GM23338 (cell line): ENCODE results near the gene SHISA8. TPM values are rescaled to one million over a fixed set of nuclear protein-coding genes. Genes with fewer than 3 reads are reported as not detected.

Source experiments
- ATAC-seq: fragments of 200-7000 bp; cut with Tn5 transposase; 3 replicates; pipeline ENCODE4 v1.9.1; 2020
- DNase-seq: peaks from one replicate; pipeline ENCODE4 v3.0.0-alpha.2; 2015; ENCODE audit warnings: low spot score
- H2AFZ ChIP-seq: fragments of 200-600 bp; sonication (generic); 2 replicates; pipeline ENCODE4 v1.8.0; 2016; ENCODE audit warnings: antibody characterized with exemption, mild to moderate bottlenecking, moderate library complexity
- H3F3A ChIP-seq: fragments of 200-600 bp; sonication (generic); replicated peaks from 2 replicates; pipeline ENCODE4 v1.8.0; 2017; ENCODE audit warnings: antibody characterized with exemption, mixed run types, low read depth
- H3K27ac ChIP-seq: fragments of 200-600 bp; sonication (generic); 2 replicates; pipeline ENCODE4 v1.6.1; 2016; ENCODE audit warnings: low read depth
- H3K27me3 ChIP-seq: fragments of 200-600 bp; sonication (generic); 2 replicates; pipeline ENCODE4 v1.8.0; 2016; ENCODE audit warnings: mild to moderate bottlenecking, mixed run types, moderate library complexity; ENCODE audit not compliant: insufficient read depth
- H3K36me3 ChIP-seq: fragments of 200-600 bp; sonication (generic); 2 replicates; pipeline ENCODE4 v1.8.0; 2016; ENCODE audit warnings: mild to moderate bottlenecking; ENCODE audit not compliant: insufficient read depth
- H3K4me1 ChIP-seq: fragments of 200-600 bp; sonication (generic); 2 replicates; pipeline ENCODE4 v1.8.0; 2016; ENCODE audit warnings: mild to moderate bottlenecking, moderate library complexity; ENCODE audit not compliant: insufficient read depth
- H3K4me2 ChIP-seq: fragments of 200-600 bp; sonication (generic); 2 replicates; pipeline ENCODE4 v1.7.1; 2017; ENCODE audit warnings: mixed run types
- H3K4me3 ChIP-seq: fragments of 200-600 bp; sonication (generic); 2 replicates; pipeline ENCODE4 v1.6.1; 2016; ENCODE audit warnings: mixed run types
- H3K79me2 ChIP-seq: fragments of 200-600 bp; sonication (generic); replicated peaks from 2 replicates; pipeline ENCODE4 v1.8.0; 2017; ENCODE audit warnings: mild to moderate bottlenecking; ENCODE audit not compliant: insufficient read depth
- H3K9me2 ChIP-seq: fragments of 200-600 bp; sonication (generic); 2 replicates; pipeline ENCODE4 v1.8.0; 2017; ENCODE audit not compliant: insufficient read depth
- H4K20me1 ChIP-seq: fragments of 200-600 bp; sonication (generic); replicated peaks from 2 replicates; pipeline ENCODE4 v1.8.0; 2017; ENCODE audit warnings: mild to moderate bottlenecking; ENCODE audit not compliant: insufficient read depth
- H3K27ac Mint-ChIP-seq: 2 replicates; pipeline ENCODE4 v1.8.0; 2020; ENCODE audit warnings: inconsistent platforms, mild to moderate bottlenecking, moderate library complexity, mixed read lengths
- H3K27me3 Mint-ChIP-seq: 3 replicates; pipeline ENCODE4 v1.8.0; 2022; ENCODE audit warnings: low read depth, mild to moderate bottlenecking, moderate library complexity, mixed read lengths, inconsistent platforms; ENCODE audit not compliant: insufficient read depth, poor library complexity
- H3K36me3 Mint-ChIP-seq: 3 replicates; pipeline ENCODE4 v1.8.0; 2021; ENCODE audit warnings: low read depth, mild to moderate bottlenecking, inconsistent platforms, moderate library complexity, mixed read lengths
- H3K4me1 Mint-ChIP-seq: 3 replicates; pipeline ENCODE4 v1.8.0; 2020; ENCODE audit warnings: mild to moderate bottlenecking, inconsistent platforms, mixed read lengths
- H3K4me3 Mint-ChIP-seq: 3 replicates; pipeline ENCODE4 v1.8.0; 2021; ENCODE audit warnings: moderate library complexity, mild to moderate bottlenecking, inconsistent platforms, mixed read lengths
- H3K9me3 Mint-ChIP-seq: 3 replicates; pipeline ENCODE4 v1.8.0; 2020; ENCODE audit warnings: moderate library complexity, mild to moderate bottlenecking, inconsistent platforms, mixed read lengths
- CREB1 ChIP-seq: fragments of 250-450 bp; sonication (Bioruptor Pico); IDR thresholded peaks from 2 replicates; pipeline ENCODE4 v1.5.0; 2020; ENCODE audit warnings: low read depth, mild to moderate bottlenecking, moderate library complexity
- EZH2 ChIP-seq: fragments of 200-600 bp; sonication (generic); IDR thresholded peaks from one replicate; pipeline ENCODE4 v1.8.0; 2017; ENCODE audit warnings: antibody characterized with exemption, mild to moderate bottlenecking, low read depth; ENCODE audit not compliant: unreplicated experiment
- EZH2phosphoT487 ChIP-seq: fragments of 200-600 bp; sonication (generic); IDR thresholded peaks from one replicate; pipeline ENCODE4 v1.8.1; 2018; ENCODE audit warnings: antibody characterized with exemption; ENCODE audit not compliant: unreplicated experiment
- JUNB ChIP-seq: IDR thresholded peaks from one replicate; pipeline ENCODE4 v1.6.1; 2016; ENCODE audit warnings: antibody characterized with exemption; ENCODE audit not compliant: unreplicated experiment
- NANOG ChIP-seq: IDR thresholded peaks from 2 replicates; pipeline ENCODE4 v1.6.1; 2016; ENCODE audit warnings: antibody characterized with exemption, borderline replicate concordance
- STAT1 ChIP-seq: IDR thresholded peaks from one replicate; pipeline ENCODE4 v1.6.1; 2016; ENCODE audit warnings: antibody characterized with exemption; ENCODE audit not compliant: unreplicated experiment
- ZNF114 ChIP-seq: fragments of 250-450 bp; sonication (Bioruptor Pico); IDR thresholded peaks from 2 replicates; pipeline ENCODE4 v1.5.0; 2020; ENCODE audit warnings: mild to moderate bottlenecking, moderate library complexity
- ZNF331 ChIP-seq: fragments of 250-450 bp; sonication (Bioruptor Pico); IDR thresholded peaks from 2 replicates; pipeline ENCODE4 v1.5.0; 2020; ENCODE audit warnings: low read depth, mild to moderate bottlenecking, moderate library complexity
- polyA plus RNA-seq: library from polyadenylated mRNA; unstranded; fragments of >200 nt; fragmentation: Nextera tagmentation; extraction: Ambion mirVana; gene quantifications from 2 replicates; pipeline ENCODE4 v1.2.1, GENCODE V29; 2016
- total RNA-seq: library from RNA; depleted of rRNA; stranded (reverse); fragments of >200 nt; shearing (Covaris generic); gene quantifications from 2 replicates; pipeline ENCODE4 v1.2.3, GENCODE V29; 2014
- TF ChIP-seq, protein P1 (sequence below): IDR thresholded peaks from 2 replicates; pipeline ENCODE4 v1.6.1; 2016; ENCODE audit warnings: antibody characterized with exemption
- TF ChIP-seq, protein P2 (sequence below), 2 experiments: fragments of 200-600 bp in 1 of 2; sonication (generic) in 1 of 2; conservative IDR thresholded peaks; 2 replicates each; pipeline versions ENCODE4 v1.5.1 to v1.6.1; 2016 to 2017; ENCODE audit warnings: antibody characterized with exemption in 2 of 2, low read depth in 2 of 2, mild to moderate bottlenecking in 2 of 2, moderate library complexity in 1 of 2

Gene SHISA8
- total and polyA plus RNA-seq, 2 experiments from 2014 or later = 5.1 TPM; not detected in 1

DNA sequence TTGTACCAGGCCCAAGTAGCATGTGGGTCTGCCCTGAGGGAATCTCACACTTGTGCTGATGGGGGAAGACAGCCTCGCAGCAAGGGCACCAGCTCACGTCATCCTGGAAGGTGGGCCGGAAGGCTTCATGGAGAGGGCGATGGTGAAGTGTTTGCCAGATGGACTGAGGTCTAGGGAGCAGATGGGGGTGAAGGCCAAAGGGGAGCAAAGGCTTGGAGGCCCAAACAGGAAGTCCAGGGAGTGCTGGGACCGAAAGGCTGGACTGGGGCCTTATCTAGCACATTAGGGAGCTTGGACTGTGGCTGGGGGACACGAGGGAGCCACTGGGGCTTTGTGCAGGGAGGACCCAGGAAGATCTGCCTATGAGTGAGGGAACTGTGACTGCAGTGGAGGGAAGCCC, 12.9 kb upstream of the SHISA8 start:
- Mint-ChIP-seq H3K27me3 (peaks cover 74% of the 10 kb centered on the region), H3K4me1 (peaks cover 11% of the 10 kb centered on the region), H3K4me3 (no peak overlapping the region; the same call in 2 of the 3 replicates), H3K36me3 (no peaks in the 10 kb centered on the region; the same call in 2 of the 3 replicates), H3K27ac (no peak overlapping the region), H3K9me3 (no peaks in the 10 kb centered on the region; the same call in 2 of the 3 replicates)
- Histone ChIP-seq H3K27ac (no peak overlapping the region), H3K9me2 (no peaks in the 10 kb centered on the region), H2AFZ (no peak overlapping the region), H3F3A (0 out of 2 replicates have a peak, but pooled peaks cover 8% of the 10 kb centered on the region), H3K4me3 (no peak overlapping the region), H3K36me3 (no peaks in the 10 kb centered on the region), H4K20me1 (peaks cover 6% of the 10 kb centered on the region), H3K4me2 (no peak overlapping the region), H3K27me3 (peaks cover 59% of the 10 kb centered on the region), H3K4me1 (no peaks in the 10 kb centered on the region; the same call in none of the 2 replicates), H3K79me2 (no peaks in the 10 kb centered on the region)
- ATAC-seq = no peak
- DNase-seq = no peak
- TF ChIP-seq STAT1 (no peak), CREB1 (CRISPR knock-in tag) (no peak), ZNF114 (no peak), ZNF331 (CRISPR knock-in tag) (no peak), JUNB (no peak), NANOG (no peak), EZH2phosphoT487 (no peak)
- TF ChIP-seq, protein P1, sequence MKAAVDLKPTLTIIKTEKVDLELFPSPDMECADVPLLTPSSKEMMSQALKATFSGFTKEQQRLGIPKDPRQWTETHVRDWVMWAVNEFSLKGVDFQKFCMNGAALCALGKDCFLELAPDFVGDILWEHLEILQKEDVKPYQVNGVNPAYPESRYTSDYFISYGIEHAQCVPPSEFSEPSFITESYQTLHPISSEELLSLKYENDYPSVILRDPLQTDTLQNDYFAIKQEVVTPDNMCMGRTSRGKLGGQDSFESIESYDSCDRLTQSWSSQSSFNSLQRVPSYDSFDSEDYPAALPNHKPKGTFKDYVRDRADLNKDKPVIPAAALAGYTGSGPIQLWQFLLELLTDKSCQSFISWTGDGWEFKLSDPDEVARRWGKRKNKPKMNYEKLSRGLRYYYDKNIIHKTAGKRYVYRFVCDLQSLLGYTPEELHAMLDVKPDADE = no peak

DNA sequence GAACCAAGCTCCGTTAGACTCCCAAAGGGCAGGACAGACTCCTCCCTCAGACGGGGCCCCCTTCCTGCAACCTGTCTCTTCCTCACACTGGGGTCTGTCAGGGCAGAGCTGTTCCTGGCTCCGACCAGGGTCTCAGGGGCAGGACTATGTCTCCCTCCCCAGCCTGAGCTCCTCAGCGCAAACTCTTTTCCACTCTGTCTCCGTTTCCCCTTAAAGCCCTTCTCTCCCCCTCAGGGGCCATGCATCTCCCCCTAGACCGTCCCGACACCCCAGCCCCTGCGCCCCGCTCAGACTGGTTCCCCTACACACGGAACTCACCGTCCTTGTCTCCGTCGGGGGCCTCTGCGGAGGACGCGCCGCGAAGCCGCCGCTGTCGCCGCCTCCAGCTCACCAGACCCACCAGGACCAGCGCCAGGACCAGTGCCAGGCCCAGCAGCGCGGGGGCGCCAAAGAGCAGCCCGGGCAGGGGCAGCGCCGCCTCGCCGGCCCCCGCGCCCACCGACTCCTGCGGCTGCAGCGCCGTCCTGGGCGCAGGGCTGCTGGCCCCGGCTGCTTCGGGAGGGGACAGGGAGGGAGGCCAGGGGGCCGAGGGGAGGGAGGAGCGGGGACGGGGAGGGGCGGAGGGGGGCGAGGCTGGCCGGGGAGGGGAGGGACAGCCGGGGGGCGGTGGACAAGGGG, 11.0 kb upstream of the SHISA8 start:
- peaks cover 75% of the 10 kb centered on the region for H3K27me3 Mint-ChIP-seq
- no peaks in the 10 kb centered on the region for H3K79me2 ChIP-seq
- H3K4me1 ChIP-seq = peaks cover under 1% of the 10 kb centered on the region
- peak overlapping the region; percentile 60 for H3K4me3 ChIP-seq
- peak overlapping the region; percentile 83 for H3K4me2 ChIP-seq
- peak; percentile 89 for DNase-seq
- H3K4me1 Mint-ChIP-seq = peaks cover 11% of the 10 kb centered on the region
- no peaks in the 10 kb centered on the region; the same call in 2 of the 3 replicates for H3K36me3 Mint-ChIP-seq
- peaks cover 74% of the 10 kb centered on the region for H3K27me3 ChIP-seq
- no peaks in the 10 kb centered on the region for H3K9me2 ChIP-seq
- H2AFZ ChIP-seq = 0 out of 2 replicates have a peak overlapping the region, but pooled peaks have one; percentile 47
- H4K20me1 ChIP-seq = peaks cover 3% of the 10 kb centered on the region; the same call in 1 of the 2 replicates
- TF ChIP-seq, protein P2, sequence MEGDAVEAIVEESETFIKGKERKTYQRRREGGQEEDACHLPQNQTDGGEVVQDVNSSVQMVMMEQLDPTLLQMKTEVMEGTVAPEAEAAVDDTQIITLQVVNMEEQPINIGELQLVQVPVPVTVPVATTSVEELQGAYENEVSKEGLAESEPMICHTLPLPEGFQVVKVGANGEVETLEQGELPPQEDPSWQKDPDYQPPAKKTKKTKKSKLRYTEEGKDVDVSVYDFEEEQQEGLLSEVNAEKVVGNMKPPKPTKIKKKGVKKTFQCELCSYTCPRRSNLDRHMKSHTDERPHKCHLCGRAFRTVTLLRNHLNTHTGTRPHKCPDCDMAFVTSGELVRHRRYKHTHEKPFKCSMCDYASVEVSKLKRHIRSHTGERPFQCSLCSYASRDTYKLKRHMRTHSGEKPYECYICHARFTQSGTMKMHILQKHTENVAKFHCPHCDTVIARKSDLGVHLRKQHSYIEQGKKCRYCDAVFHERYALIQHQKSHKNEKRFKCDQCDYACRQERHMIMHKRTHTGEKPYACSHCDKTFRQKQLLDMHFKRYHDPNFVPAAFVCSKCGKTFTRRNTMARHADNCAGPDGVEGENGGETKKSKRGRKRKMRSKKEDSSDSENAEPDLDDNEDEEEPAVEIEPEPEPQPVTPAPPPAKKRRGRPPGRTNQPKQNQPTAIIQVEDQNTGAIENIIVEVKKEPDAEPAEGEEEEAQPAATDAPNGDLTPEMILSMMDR (conservative IDR thresholded peaks at IDR 0.05; ENCODE audit: low read depth in 2 of 2) = peak; percentile 69 to 87
- TF ChIP-seq ZNF114 (no peak), EZH2 (peak; percentile 72)
- H3K36me3 ChIP-seq = no peaks in the 10 kb centered on the region
- ATAC-seq = peak; percentile 77
- H3K4me3 Mint-ChIP-seq = peak overlapping the region; percentile 63
- H3K9me3 Mint-ChIP-seq = no peaks in the 10 kb centered on the region; the same call in 2 of the 3 replicates
- H3F3A ChIP-seq = 0 out of 2 replicates have a peak, but pooled peaks cover 8% of the 10 kb centered on the region
- H3K27ac Mint-ChIP-seq = no peak overlapping the region
- H3K27ac ChIP-seq = no peak overlapping the region
